OCI-LY7 (cell line): ENCODE results near the gene FAM111A. TPM values are rescaled to one million over a fixed set of nuclear protein-coding genes. Genes with fewer than 3 reads are reported as not detected.

Experiments
- BruUV-seq: library from RNA; stranded (reverse); fragments of 400-500 nt; replicated peaks from 2 replicates; lab custom pipeline; 2021; lab: Mats Ljungman, UMichigan
- CTCF ChIA-PET: fragments of 300-600 bp; sonication (Branson Sonifier 250); formaldehyde crosslinking; loops from one replicate; lab custom pipeline; 2022; ENCODE audit warnings: antibody characterized with exemption; ENCODE audit not compliant: unreplicated experiment; lab: Charles Lee
- POLR2A ChIA-PET: fragments of 300-600 bp; sonication (Branson Sonifier 250); formaldehyde crosslinking; loops from one replicate; lab custom pipeline; 2022; ENCODE audit warnings: antibody characterized with exemption; lab: Charles Lee
- DNase-seq: peaks from one replicate; pipeline ENCODE4 v3.0.0-alpha.2; 2015; ENCODE audit warnings: low spot score
- H2AFZ ChIP-seq: fragments of 200-600 bp; sonication (generic), shearing (Covaris generic); 2 replicates; pipeline ENCODE4 v1.6.1; 2014; ENCODE audit warnings: mild to moderate bottlenecking, antibody characterized with exemption, low read length, moderate library complexity
- H3K27ac ChIP-seq: fragments of 200-600 bp; sonication (generic); 2 replicates; pipeline ENCODE4 v1.5.1; 2014; ENCODE audit warnings: mixed run types, low read depth, mild to moderate bottlenecking, moderate library complexity, low read length, inconsistent platforms; ENCODE audit not compliant: poor library complexity, severe bottlenecking
- H3K36me3 ChIP-seq: fragments of 200-600 bp; sonication (generic); 2 replicates; pipeline ENCODE4 v1.6.1; 2014; ENCODE audit warnings: mild to moderate bottlenecking, antibody characterized with exemption, low read length, moderate library complexity, mixed read lengths; ENCODE audit not compliant: insufficient read depth
- H3K4me1 ChIP-seq: fragments of 200-600 bp; sonication (generic); 2 replicates; pipeline ENCODE4 v1.5.1; 2014; ENCODE audit warnings: mild to moderate bottlenecking, low read length; ENCODE audit not compliant: insufficient read depth, poor library complexity, severe bottlenecking
- H3K4me2 ChIP-seq: fragments of 200-600 bp; sonication (generic); 2 replicates; pipeline ENCODE4 v1.6.1; 2014; ENCODE audit warnings: mild to moderate bottlenecking, low read length
- H3K4me3 ChIP-seq: fragments of 200-600 bp; sonication (generic); 2 replicates; pipeline ENCODE4 v1.5.1; 2014; ENCODE audit warnings: mild to moderate bottlenecking, low read depth, low read length; ENCODE audit not compliant: poor library complexity, severe bottlenecking
- H3K79me2 ChIP-seq: fragments of 200-600 bp; sonication (generic); 2 replicates; pipeline ENCODE4 v1.6.1; 2016; ENCODE audit warnings: low read depth, mild to moderate bottlenecking, low read length, moderate library complexity, mixed read lengths; ENCODE audit not compliant: insufficient read depth
- H3K9me2 ChIP-seq: fragments of 200-600 bp; sonication (generic); 2 replicates; pipeline ENCODE4 v1.6.1; 2016; ENCODE audit warnings: mild to moderate bottlenecking, low read length, mixed read lengths; ENCODE audit not compliant: insufficient read depth
- H3K9me3 ChIP-seq: fragments of 200-600 bp; sonication (generic); 2 replicates; pipeline ENCODE4 v1.6.1; 2014; ENCODE audit warnings: mild to moderate bottlenecking, mixed run types, low read length, mixed read lengths
- H4K20me1 ChIP-seq: fragments of 200-600 bp; sonication (generic); 2 replicates; pipeline ENCODE4 v1.6.1; 2014; ENCODE audit warnings: mild to moderate bottlenecking, antibody characterized with exemption, low read length, moderate library complexity, mixed read lengths; ENCODE audit not compliant: insufficient read depth
- EZH2phosphoT487 ChIP-seq: fragments of 200-600 bp; sonication (generic); IDR thresholded peaks from 2 replicates; pipeline ENCODE4 v1.6.1; 2018; ENCODE audit warnings: low read depth, borderline replicate concordance, mild to moderate bottlenecking, mixed run types, antibody characterized with exemption, low read length, moderate library complexity, mixed read lengths
- intact Hi-C: fragments of 100-400 bp; cut with micrococcal nuclease; formaldehyde crosslinking; loops from one replicate; pipeline ENCODE4 v1.10.0; 2022; ENCODE audit not compliant: unreplicated experiment
- total RNA-seq, 2 experiments: library from RNA; depleted of rRNA in 1 of 2; stranded (reverse); fragments of >200 nt in 1 of 2; shearing (Covaris generic) in 1 of 2; gene quantifications; 2 replicates each; pipeline ENCODE4 v1.2.3, GENCODE V29; 2014 to 2022
- TF ChIP-seq, protein P1 (sequence below): fragments of 200-600 bp; sonication (generic); conservative IDR thresholded peaks from 2 replicates; pipeline ENCODE4 v1.5.1; 2014; ENCODE audit warnings: mild to moderate bottlenecking, antibody characterized with exemption, low read length, moderate library complexity, mixed read lengths

Gene FAM111A
- total RNA-seq, 2 experiments from 2014 or later, result 83.9 to 93.7 TPM

DNA sequence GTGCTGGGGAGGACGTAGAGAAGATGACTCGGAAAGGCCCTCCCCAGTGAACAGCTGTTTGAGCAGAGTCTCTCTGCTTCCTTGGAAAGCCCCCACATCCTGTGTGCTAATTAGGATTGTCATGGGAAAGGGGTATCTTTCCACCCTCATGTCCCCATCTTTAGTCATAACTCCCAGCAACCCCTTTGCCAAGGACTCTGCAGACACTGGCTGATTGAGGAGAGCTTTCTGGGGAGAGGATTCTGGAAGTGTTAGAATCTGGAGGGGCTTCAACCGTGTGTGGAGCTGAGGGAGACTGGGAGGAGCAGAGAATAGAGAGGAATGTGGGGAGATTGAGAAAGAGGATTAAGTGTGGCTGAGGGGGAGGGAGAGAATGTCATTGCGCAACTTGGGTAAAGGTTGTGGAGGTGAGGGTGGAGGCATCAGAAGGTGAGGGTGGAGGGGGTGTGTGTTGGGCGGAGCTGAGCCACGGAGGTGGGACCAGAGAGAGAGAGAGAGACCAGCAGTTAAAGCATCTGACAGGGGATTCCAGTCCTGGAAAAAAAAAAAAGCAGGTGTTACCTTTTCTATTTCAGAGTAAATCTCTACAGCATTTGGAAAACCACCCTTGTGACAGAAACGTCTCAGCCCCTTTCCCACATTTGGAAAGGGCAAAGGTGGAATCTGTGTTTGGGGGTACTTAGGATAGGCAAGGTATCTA is 31.5 kb downstream of the FAM111A start:
- Histone ChIP-seq H3K4me3 (no peak overlapping the region), H3K4me1 (peaks cover 11% of the 10 kb centered on the region), H3K36me3 (no peaks in the 10 kb centered on the region), H3K27ac (no peak overlapping the region), H3K9me3 (0 out of 2 replicates have a peak, but pooled peaks cover 4% of the 10 kb centered on the region), H2AFZ (no peak overlapping the region), H4K20me1 (no peaks in the 10 kb centered on the region), H3K4me2 (no peak overlapping the region), H3K79me2 (no peaks in the 10 kb centered on the region), H3K9me2 (no peaks in the 10 kb centered on the region)
- ChIA-PET CTCF (no interaction called here), POLR2A (interaction anchor here (0.7 kb wide), 1 partner anchor 45 kb away, joined by 3 read pairs; no protein-coding TSS in a partner anchor)
- intact Hi-C loops, result no loop called here
- BruUV-seq, result no TSS peak
- no peak for DNase-seq
- no peak for TF ChIP-seq EZH2phosphoT487
- TF ChIP-seq, protein P1, sequence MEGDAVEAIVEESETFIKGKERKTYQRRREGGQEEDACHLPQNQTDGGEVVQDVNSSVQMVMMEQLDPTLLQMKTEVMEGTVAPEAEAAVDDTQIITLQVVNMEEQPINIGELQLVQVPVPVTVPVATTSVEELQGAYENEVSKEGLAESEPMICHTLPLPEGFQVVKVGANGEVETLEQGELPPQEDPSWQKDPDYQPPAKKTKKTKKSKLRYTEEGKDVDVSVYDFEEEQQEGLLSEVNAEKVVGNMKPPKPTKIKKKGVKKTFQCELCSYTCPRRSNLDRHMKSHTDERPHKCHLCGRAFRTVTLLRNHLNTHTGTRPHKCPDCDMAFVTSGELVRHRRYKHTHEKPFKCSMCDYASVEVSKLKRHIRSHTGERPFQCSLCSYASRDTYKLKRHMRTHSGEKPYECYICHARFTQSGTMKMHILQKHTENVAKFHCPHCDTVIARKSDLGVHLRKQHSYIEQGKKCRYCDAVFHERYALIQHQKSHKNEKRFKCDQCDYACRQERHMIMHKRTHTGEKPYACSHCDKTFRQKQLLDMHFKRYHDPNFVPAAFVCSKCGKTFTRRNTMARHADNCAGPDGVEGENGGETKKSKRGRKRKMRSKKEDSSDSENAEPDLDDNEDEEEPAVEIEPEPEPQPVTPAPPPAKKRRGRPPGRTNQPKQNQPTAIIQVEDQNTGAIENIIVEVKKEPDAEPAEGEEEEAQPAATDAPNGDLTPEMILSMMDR, result no peak

- no peak overlapping the region for H3K27ac ChIP-seq
- H3K9me2 ChIP-seq, result no peaks in the 10 kb centered on the region
- no TSS peak for BruUV-seq
- H3K4me3 ChIP-seq, result no peak overlapping the region
- peaks cover 11% of the 10 kb centered on the region for H3K4me1 ChIP-seq
- POLR2A ChIA-PET, result interaction anchor here (0.7 kb wide), 1 partner anchor 45 kb away, joined by 3 read pairs; no protein-coding TSS in a partner anchor
- CTCF ChIA-PET, result interaction anchor here (0.6 kb wide), 1 partner anchor 1371 kb away, joined by 3 read pairs; no protein-coding TSS in a partner anchor
- H2AFZ ChIP-seq, result no peak overlapping the region
- no peaks in the 10 kb centered on the region for H4K20me1 ChIP-seq
- no peaks in the 10 kb centered on the region for H3K36me3 ChIP-seq
- H3K9me3 ChIP-seq, result 0 out of 2 replicates have a peak, but pooled peaks cover 9% of the 10 kb centered on the region
- H3K4me2 ChIP-seq, result no peak overlapping the region
- no peak for DNase-seq
- no peaks in the 10 kb centered on the region for H3K79me2 ChIP-seq
- no peak for TF ChIP-seq EZH2phosphoT487
- TF ChIP-seq, protein P1, result no peak
- intact Hi-C loops, result no loop called here
Observed at GRCh38 chr11:59174664-59175033, 32.0 kb downstream of the FAM111A start.

- peaks cover 11% of the 10 kb centered on the region for H3K4me1 ChIP-seq
- H3K4me2 ChIP-seq, result no peak overlapping the region
- no TSS peak for BruUV-seq
- H4K20me1 ChIP-seq, result no peaks in the 10 kb centered on the region
- no peaks in the 10 kb centered on the region for H3K79me2 ChIP-seq
- no peak overlapping the region for H2AFZ ChIP-seq
- no peak overlapping the region for H3K27ac ChIP-seq
- H3K9me2 ChIP-seq, result no peaks in the 10 kb centered on the region
- POLR2A ChIA-PET, result no interaction called here
- CTCF ChIA-PET, result interaction anchor here (0.6 kb wide), 1 partner anchor 1370 kb away, joined by 3 read pairs; no protein-coding TSS in a partner anchor
- intact Hi-C loops, result no loop called here
- DNase-seq, result no peak
- no peak for TF ChIP-seq EZH2phosphoT487
- TF ChIP-seq, protein P1, result no peak
- no peak overlapping the region for H3K4me3 ChIP-seq
- no peaks in the 10 kb centered on the region for H3K36me3 ChIP-seq
- 0 out of 2 replicates have a peak, but pooled peaks cover 9% of the 10 kb centered on the region for H3K9me3 ChIP-seq
Observed at GRCh38 chr11:59175091-59175501, 32.4 kb downstream of the FAM111A start.
